OCI-LY1 (cell line): ENCODE measurements around the gene CD74.
A peak's percentile ranks its signal among the peaks of the same experiment; 100 is the strongest.

Source experiments
- H2AFZ ChIP-seq: fragments of 200-600 bp; sonication (generic), shearing (Covaris generic); 2 replicates; pipeline ENCODE4 v1.6.0; 2014; ENCODE audit warnings: antibody characterized with exemption, mild to moderate bottlenecking, low read length
- H3F3A ChIP-seq: fragments of 200-600 bp; sonication (generic), shearing (Covaris generic); 2 replicates; pipeline ENCODE4 v1.6.0; 2014; ENCODE audit warnings: mild to moderate bottlenecking, antibody characterized with exemption, low read length, moderate library complexity; ENCODE audit not compliant: insufficient read depth
- H3K27ac ChIP-seq: fragments of 200-600 bp; sonication (generic); 2 replicates; pipeline ENCODE4 v1.5.1; 2014; ENCODE audit warnings: low read length, mixed run types, mild to moderate bottlenecking, low read depth; ENCODE audit not compliant: poor library complexity, severe bottlenecking
- H3K27me3 ChIP-seq: fragments of 200-600 bp; sonication (generic); 2 replicates; pipeline ENCODE4 v1.6.0; 2014; ENCODE audit warnings: antibody characterized with exemption, mild to moderate bottlenecking, low read length, moderate library complexity; ENCODE audit not compliant: insufficient read depth
- H3K36me3 ChIP-seq: fragments of 200-600 bp; sonication (generic); 2 replicates; pipeline ENCODE4 v1.6.1; 2014; ENCODE audit warnings: mild to moderate bottlenecking, antibody characterized with exemption, low read length, moderate library complexity, mixed read lengths; ENCODE audit not compliant: insufficient read depth
- H3K4me1 ChIP-seq: fragments of 200-600 bp; sonication (generic); 2 replicates; pipeline ENCODE4 v1.5.1; 2014; ENCODE audit warnings: mild to moderate bottlenecking, low read length, moderate library complexity; ENCODE audit not compliant: insufficient read depth, severe bottlenecking
- H3K4me2 ChIP-seq: fragments of 200-600 bp; sonication (generic), shearing (Covaris generic); 2 replicates; pipeline ENCODE4 v1.6.1; 2014; ENCODE audit warnings: low read length
- H3K4me3 ChIP-seq: fragments of 200-600 bp; sonication (generic); 2 replicates; pipeline ENCODE4 v1.5.1; 2014; ENCODE audit warnings: low read length, low read depth, mild to moderate bottlenecking, mixed read lengths; ENCODE audit not compliant: poor library complexity, severe bottlenecking
- H3K79me2 ChIP-seq: fragments of 200-600 bp; shearing (Covaris generic); 2 replicates; pipeline ENCODE4 v1.6.1; 2016; ENCODE audit warnings: mixed run types, low read length, mixed read lengths; ENCODE audit not compliant: insufficient read depth
- H3K9ac ChIP-seq: fragments of 200-600 bp; sonication (generic), shearing (Covaris generic); 2 replicates; pipeline ENCODE4 v1.6.1; 2014; ENCODE audit warnings: mild to moderate bottlenecking, low read length, mixed read lengths
- H3K9me2 ChIP-seq: fragments of 200-600 bp; sonication (generic), shearing (Covaris generic); 2 replicates; pipeline ENCODE4 v1.6.1; 2014; ENCODE audit warnings: low read depth, mild to moderate bottlenecking, low read length, mixed read lengths
- H3K9me3 ChIP-seq: fragments of 200-600 bp; shearing (Covaris generic); 2 replicates; pipeline ENCODE4 v1.6.1; 2014; ENCODE audit warnings: low read length, mixed read lengths
- H4K20me1 ChIP-seq: fragments of 200-600 bp; sonication (generic), shearing (Covaris generic); 2 replicates; pipeline ENCODE4 v1.6.0; 2016; ENCODE audit warnings: mild to moderate bottlenecking, low read length; ENCODE audit not compliant: insufficient read depth
- CTCF ChIP-seq: fragments of 200-600 bp; sonication (generic), shearing (Covaris generic); IDR thresholded peaks from 2 replicates; pipeline ENCODE4 v1.5.1; 2017; ENCODE audit warnings: mild to moderate bottlenecking, antibody characterized with exemption, low read length, moderate library complexity, mixed read lengths
- EZH2 ChIP-seq: fragments of 200-600 bp; sonication (generic), shearing (Covaris generic); IDR thresholded peaks from 2 replicates; pipeline ENCODE4 v1.8.0; 2017; ENCODE audit warnings: borderline replicate concordance, mixed run types, mild to moderate bottlenecking, antibody characterized with exemption, low read length, moderate library complexity, mixed read lengths

The CD74 gene

GRCh38 chr5:150401376-150402228 is 11.1 kb downstream of the CD74 start:
- no peak overlapping the region for H3K4me3 ChIP-seq
- no peak overlapping the region for H3K4me2 ChIP-seq
- no peaks in the 10 kb centered on the region for H3K27me3 ChIP-seq
- H2AFZ ChIP-seq = no peak overlapping the region
- H3K27ac ChIP-seq = peak overlapping the region; percentile 34
- H4K20me1 ChIP-seq = no peaks in the 10 kb centered on the region
- no peaks in the 10 kb centered on the region for H3K9me2 ChIP-seq
- no peak for TF ChIP-seq EZH2
- no peak for TF ChIP-seq CTCF
- peaks cover 90% of the 10 kb centered on the region for H3K36me3 ChIP-seq
- H3K4me1 ChIP-seq = peaks cover 6% of the 10 kb centered on the region
- H3K9me3 ChIP-seq = no peaks in the 10 kb centered on the region
- H3K79me2 ChIP-seq = no peaks in the 10 kb centered on the region
- no peaks in the 10 kb centered on the region for H3F3A ChIP-seq
- no peak overlapping the region for H3K9ac ChIP-seq

GRCh38 chr5:150401076-150401375 is 11.7 kb downstream of the CD74 start:
- Histone ChIP-seq H3K9me3 (no peaks in the 10 kb centered on the region), H3K4me3 (no peak overlapping the region), H3K4me1 (peaks cover 6% of the 10 kb centered on the region), H3K27ac (peak overlapping the region; percentile 34), H2AFZ (no peak overlapping the region), H3K36me3 (peaks cover 90% of the 10 kb centered on the region), H3F3A (no peaks in the 10 kb centered on the region), H3K79me2 (no peaks in the 10 kb centered on the region), H3K9me2 (no peaks in the 10 kb centered on the region), H3K4me2 (no peak overlapping the region), H4K20me1 (no peaks in the 10 kb centered on the region), H3K27me3 (no peaks in the 10 kb centered on the region), H3K9ac (no peak overlapping the region)
- TF ChIP-seq CTCF = no peak
- TF ChIP-seq EZH2 = no peak

GRCh38 chr5:150400316-150401075 is 12.2 kb downstream of the CD74 start:
- H4K20me1 ChIP-seq = no peaks in the 10 kb centered on the region
- H3K36me3 ChIP-seq = peaks cover 92% of the 10 kb centered on the region
- H3F3A ChIP-seq = no peaks in the 10 kb centered on the region
- H3K9me2 ChIP-seq = no peaks in the 10 kb centered on the region
- peaks cover 6% of the 10 kb centered on the region for H3K4me1 ChIP-seq
- no peaks in the 10 kb centered on the region for H3K27me3 ChIP-seq
- H2AFZ ChIP-seq = no peak overlapping the region
- H3K4me2 ChIP-seq = no peak overlapping the region
- H3K9me3 ChIP-seq = no peaks in the 10 kb centered on the region
- no peaks in the 10 kb centered on the region for H3K79me2 ChIP-seq
- no peak for TF ChIP-seq EZH2
- no peak for TF ChIP-seq CTCF
- H3K27ac ChIP-seq = peak overlapping the region; percentile 34
- H3K9ac ChIP-seq = no peak overlapping the region
- no peak overlapping the region for H3K4me3 ChIP-seq
